ENCODE data around the gene TRIM65. TPM values are rescaled to one million over a fixed set of nuclear protein-coding genes. Genes with fewer than 3 reads are reported as not detected.

Gene TRIM65
- total RNA-seq, 1 donor from 2014 or later = 21.1 TPM

- no peaks in the 10 kb centered on the region for H3K27me3 ChIP-seq (ENCODE audit: control insufficient read depth, insufficient read depth, low read length)
- FAIRE-seq (no peak), DNase-seq (ENCODE audit: low read depth) (no peak)
- H3K4me3 ChIP-seq (ENCODE audit: low read depth, low read length) = peak within 1 kb of the TSS; percentile 39
- H3K36me3 ChIP-seq (ENCODE audit: control insufficient read depth, insufficient read depth, low read length) = peaks cover 25% of the 10 kb centered on the region
- TF ChIP-seq, protein P1, sequence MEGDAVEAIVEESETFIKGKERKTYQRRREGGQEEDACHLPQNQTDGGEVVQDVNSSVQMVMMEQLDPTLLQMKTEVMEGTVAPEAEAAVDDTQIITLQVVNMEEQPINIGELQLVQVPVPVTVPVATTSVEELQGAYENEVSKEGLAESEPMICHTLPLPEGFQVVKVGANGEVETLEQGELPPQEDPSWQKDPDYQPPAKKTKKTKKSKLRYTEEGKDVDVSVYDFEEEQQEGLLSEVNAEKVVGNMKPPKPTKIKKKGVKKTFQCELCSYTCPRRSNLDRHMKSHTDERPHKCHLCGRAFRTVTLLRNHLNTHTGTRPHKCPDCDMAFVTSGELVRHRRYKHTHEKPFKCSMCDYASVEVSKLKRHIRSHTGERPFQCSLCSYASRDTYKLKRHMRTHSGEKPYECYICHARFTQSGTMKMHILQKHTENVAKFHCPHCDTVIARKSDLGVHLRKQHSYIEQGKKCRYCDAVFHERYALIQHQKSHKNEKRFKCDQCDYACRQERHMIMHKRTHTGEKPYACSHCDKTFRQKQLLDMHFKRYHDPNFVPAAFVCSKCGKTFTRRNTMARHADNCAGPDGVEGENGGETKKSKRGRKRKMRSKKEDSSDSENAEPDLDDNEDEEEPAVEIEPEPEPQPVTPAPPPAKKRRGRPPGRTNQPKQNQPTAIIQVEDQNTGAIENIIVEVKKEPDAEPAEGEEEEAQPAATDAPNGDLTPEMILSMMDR (IDR thresholded peaks at IDR 0.05; ENCODE audit: insufficient read depth, low read length, severe bottlenecking) = no peak
Measured at GRCh38 chr17:75843577-75844529, 52.9 kb downstream of the TRIM65 start, which contains the start of gene UNC13D. Gene UNC13D, minus strand, starts transcription at chr17:75844404. Its CDS starts 67 bp downstream, at chr17:75844337.

DNA sequence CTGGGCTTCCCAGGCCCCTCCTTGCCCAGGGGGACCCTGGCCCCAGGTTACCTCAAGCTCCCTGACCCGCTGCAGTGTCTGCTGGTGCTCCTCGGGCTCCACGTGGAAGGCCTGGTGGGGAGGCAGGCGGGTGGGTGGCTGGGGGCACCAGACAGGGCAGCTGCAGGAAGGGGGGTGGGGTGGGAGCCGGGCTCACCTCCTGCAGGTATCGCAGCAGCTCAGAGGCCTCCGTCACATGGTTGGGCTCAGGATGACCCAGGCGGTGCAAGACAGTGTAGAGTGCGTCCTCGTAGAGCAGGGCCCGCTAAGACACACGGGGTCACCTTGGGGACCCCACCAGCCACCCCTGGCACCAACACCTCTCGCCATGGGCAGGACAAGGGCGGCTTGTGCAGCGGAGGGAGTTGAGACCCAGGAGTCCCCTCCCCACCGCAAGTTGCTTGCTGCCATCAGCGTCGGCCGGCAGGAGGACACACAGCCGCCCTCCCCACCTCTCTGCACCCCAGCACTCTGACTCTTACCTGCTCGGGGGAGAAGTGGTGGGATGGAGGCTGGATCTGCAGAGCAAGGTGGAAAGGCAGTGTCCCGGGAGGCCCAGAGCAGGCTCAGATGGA is 53.7 kb downstream of the TRIM65 start:
- Histone ChIP-seq H3K4me3 (ENCODE audit: low read depth, low read length) (peak overlapping the region; percentile 39), H3K27me3 (ENCODE audit: control insufficient read depth, insufficient read depth, low read length) (no peaks in the 10 kb centered on the region), H3K36me3 (ENCODE audit: control insufficient read depth, insufficient read depth, low read length) (peaks cover 22% of the 10 kb centered on the region)
- TF ChIP-seq, protein P1 (IDR thresholded peaks at IDR 0.05; ENCODE audit: insufficient read depth, low read length, severe bottlenecking) = no peak
- FAIRE-seq (no peak), DNase-seq (ENCODE audit: low read depth) (no peak)

- H3K36me3 ChIP-seq (ENCODE audit: control insufficient read depth, insufficient read depth, low read length) = peaks cover 17% of the 10 kb centered on the region
- no peaks in the 10 kb centered on the region for H3K27me3 ChIP-seq (ENCODE audit: control insufficient read depth, insufficient read depth, low read length)
- FAIRE-seq (no peak), DNase-seq (ENCODE audit: low read depth) (no peak)
- TF ChIP-seq, protein P1 (IDR thresholded peaks at IDR 0.05; ENCODE audit: insufficient read depth, low read length, severe bottlenecking) = no peak
- H3K4me3 ChIP-seq (ENCODE audit: low read depth, low read length) = no peak overlapping the region
Measured at GRCh38 chr17:75842411-75842810, 54.3 kb downstream of the TRIM65 start.

GRCh38 chr17:75840799-75841164 is 56.0 kb downstream of the TRIM65 start:
- H3K27me3 ChIP-seq (ENCODE audit: control insufficient read depth, insufficient read depth, low read length) = no peaks in the 10 kb centered on the region
- FAIRE-seq (no peak), DNase-seq (ENCODE audit: low read depth) (no peak)
- peaks cover 9% of the 10 kb centered on the region for H3K36me3 ChIP-seq (ENCODE audit: control insufficient read depth, insufficient read depth, low read length)
- H3K4me3 ChIP-seq (ENCODE audit: low read depth, low read length) = no peak overlapping the region
- TF ChIP-seq, protein P1 (IDR thresholded peaks at IDR 0.05; ENCODE audit: insufficient read depth, low read length, severe bottlenecking) = no peak

GRCh38 chr17:75839942-75840798 is 56.6 kb downstream of the TRIM65 start:
- DNase-seq (ENCODE audit: low read depth) (no peak), FAIRE-seq (no peak)
- Histone ChIP-seq H3K27me3 (ENCODE audit: control insufficient read depth, insufficient read depth, low read length) (no peaks in the 10 kb centered on the region), H3K36me3 (ENCODE audit: control insufficient read depth, insufficient read depth, low read length) (peaks cover 9% of the 10 kb centered on the region), H3K4me3 (ENCODE audit: low read depth, low read length) (no peak overlapping the region)
- TF ChIP-seq, protein P1 (IDR thresholded peaks at IDR 0.05; ENCODE audit: insufficient read depth, low read length, severe bottlenecking) = no peak

Other genes with a start within 250 kb of the TRIM65 start
- gene RECQL5, start 229.8 kb downstream of the TRIM65 start, total RNA-seq = 11.6 and 28.9 TPM in 2 replicates
- 58.4 and 65.0 TPM in 2 replicates for gene SAP30BP, start 229.6 kb downstream of the TRIM65 start, total RNA-seq
- 297 and 565 TPM in 2 replicates for gene ITGB4, start 175.5 kb downstream of the TRIM65 start, total RNA-seq
- gene GALK1, start 131.8 kb downstream of the TRIM65 start, total RNA-seq = 13.4 and 32.8 TPM in 2 replicates
- gene UNK, start 112.1 kb downstream of the TRIM65 start, total RNA-seq = 10.8 and 11.4 TPM in 2 replicates
- gene UNC13D, start 52.5 kb downstream of the TRIM65 start, total RNA-seq = 4.7 and 17.0 TPM in 2 replicates
- gene WBP2, start 41.6 kb downstream of the TRIM65 start, total RNA-seq = 17.9 and 20.2 TPM in 2 replicates
- gene TRIM47, start 18.4 kb downstream of the TRIM65 start, total RNA-seq = 10.5 and 14.6 TPM in 2 replicates
- gene MRPL38, start 7.9 kb upstream of the TRIM65 start, total RNA-seq = 27.4 and 31.7 TPM in 2 replicates
- gene FBF1, start 44.1 kb upstream of the TRIM65 start, total RNA-seq = 10.5 and 16.0 TPM in 2 replicates
- gene ACOX1, start 82.2 kb upstream of the TRIM65 start, total RNA-seq = 39.8 and 49.5 TPM in 2 replicates
- gene TEN1, start 82.3 kb upstream of the TRIM65 start, total RNA-seq = 19.6 and 24.5 TPM in 2 replicates
- gene CDK3, start 103.9 kb upstream of the TRIM65 start, total RNA-seq = 0.64 and 1.3 TPM in 2 replicates
- gene EVPL, start 130.4 kb upstream of the TRIM65 start, total RNA-seq = 27.1 and 93.3 TPM in 2 replicates
- gene SRP68, start 175.6 kb upstream of the TRIM65 start, total RNA-seq = 42.9 and 54.8 TPM in 2 replicates
- gene GALR2, start 177.8 kb upstream of the TRIM65 start, total RNA-seq = not detected in 2 replicates
- gene ZACN, start 182.2 kb upstream of the TRIM65 start, total RNA-seq = not detected in 2 replicates
- 41.9 and 49.5 TPM in 2 replicates for gene EXOC7, start 206.8 kb upstream of the TRIM65 start, total RNA-seq
- gene FOXJ1, start 244.3 kb upstream of the TRIM65 start, total RNA-seq = not detected in 2 replicates